ENCODE results near the gene SP7. TPM values are rescaled to one million over a fixed set of nuclear protein-coding genes. Genes with fewer than 3 reads are reported as not detected.

SP7 gene
- total RNA-seq, 4 donors from 2014 or later: not detected

DNA sequence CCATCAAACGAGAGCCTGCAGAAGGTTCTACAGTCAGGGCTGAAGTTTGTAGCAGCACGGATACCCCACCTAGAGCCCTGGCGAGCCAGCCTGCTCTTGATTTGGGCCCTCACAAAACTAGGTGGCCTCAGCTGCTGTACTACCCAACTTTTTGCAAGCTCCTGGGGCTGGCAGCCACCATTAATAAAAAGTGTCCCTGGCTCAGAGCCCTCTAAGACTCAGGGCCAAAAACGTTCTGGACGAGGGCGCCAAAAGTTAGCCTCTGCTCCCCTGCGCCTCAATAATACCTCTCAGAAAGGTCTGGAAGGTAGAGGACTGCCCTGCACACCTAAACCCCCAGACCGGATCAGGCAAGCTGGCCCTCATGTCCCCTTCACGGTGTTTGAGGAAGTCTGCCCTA lies 49.7 kb downstream of the SP7 start:
- Histone ChIP-seq H3K4me1 (peaks cover 6 to 77% (median 20%) of the 10 kb centered on the region in 3 donors), H3K27me3 (no peaks in the 10 kb centered on the region), H3K27ac (peak overlapping the region in 2 of 4 donors; percentile 33 to 86), H3K9me3 (no peaks in the 10 kb centered on the region), H3K4me3 (no peak overlapping the region), H3K36me3 (peaks cover 0 to 78% (median 15%) of the 10 kb centered on the region in 3 donors)
- no peak for DNase-seq
- 100% methylated on average over 1 of the region's 9 CpGs for WGBS, 2 donors
- TF ChIP-seq, protein P1, sequence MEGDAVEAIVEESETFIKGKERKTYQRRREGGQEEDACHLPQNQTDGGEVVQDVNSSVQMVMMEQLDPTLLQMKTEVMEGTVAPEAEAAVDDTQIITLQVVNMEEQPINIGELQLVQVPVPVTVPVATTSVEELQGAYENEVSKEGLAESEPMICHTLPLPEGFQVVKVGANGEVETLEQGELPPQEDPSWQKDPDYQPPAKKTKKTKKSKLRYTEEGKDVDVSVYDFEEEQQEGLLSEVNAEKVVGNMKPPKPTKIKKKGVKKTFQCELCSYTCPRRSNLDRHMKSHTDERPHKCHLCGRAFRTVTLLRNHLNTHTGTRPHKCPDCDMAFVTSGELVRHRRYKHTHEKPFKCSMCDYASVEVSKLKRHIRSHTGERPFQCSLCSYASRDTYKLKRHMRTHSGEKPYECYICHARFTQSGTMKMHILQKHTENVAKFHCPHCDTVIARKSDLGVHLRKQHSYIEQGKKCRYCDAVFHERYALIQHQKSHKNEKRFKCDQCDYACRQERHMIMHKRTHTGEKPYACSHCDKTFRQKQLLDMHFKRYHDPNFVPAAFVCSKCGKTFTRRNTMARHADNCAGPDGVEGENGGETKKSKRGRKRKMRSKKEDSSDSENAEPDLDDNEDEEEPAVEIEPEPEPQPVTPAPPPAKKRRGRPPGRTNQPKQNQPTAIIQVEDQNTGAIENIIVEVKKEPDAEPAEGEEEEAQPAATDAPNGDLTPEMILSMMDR (IDR thresholded peaks at IDR 0.05): no peak
- TF ChIP-seq POLR2A (IDR thresholded peaks at IDR 0.05): no peak
- intact Hi-C loops (cut with DNase I): loop anchor here (5.0 kb wide), 1 partner anchor 74 kb away; no protein-coding TSS in a partner anchor

DNA sequence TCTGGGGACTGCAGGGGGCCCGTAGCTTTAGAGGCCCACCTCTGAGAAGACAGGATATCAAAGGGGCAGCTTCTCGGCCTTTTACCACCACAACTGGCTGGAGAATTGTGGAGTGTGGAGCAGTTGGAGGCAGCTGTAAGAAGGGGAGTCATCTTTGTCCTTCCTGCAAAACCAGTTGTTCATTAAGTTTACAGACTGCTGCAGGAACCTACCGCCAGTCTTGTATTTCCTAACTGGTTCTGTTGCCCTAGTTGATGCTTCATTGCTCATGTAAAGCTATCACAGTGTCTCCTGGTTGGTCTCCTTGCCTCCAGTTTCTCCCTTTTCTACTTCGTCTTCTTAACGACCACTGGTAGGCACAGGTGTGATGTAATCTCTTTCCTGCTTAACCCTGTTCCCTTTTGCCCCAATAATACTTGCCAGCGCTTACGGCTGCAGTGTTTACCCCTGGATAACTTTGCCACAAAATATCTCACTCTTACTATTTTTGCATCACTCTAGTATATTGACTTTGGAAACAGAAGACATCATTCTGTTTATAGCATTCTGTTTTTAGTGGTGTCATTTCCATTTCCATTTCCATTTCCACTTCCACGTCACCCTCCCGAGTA lies 56.2 kb downstream of the SP7 start:
- Histone ChIP-seq H3K36me3 (peaks cover 0 to 37% (median 17%) of the 10 kb centered on the region in 3 donors), H3K27ac (peak overlapping the region; percentile 72 to 92 (median 90)), H3K4me1 (peaks cover 25 to 79% (median 30%) of the 10 kb centered on the region in 3 donors), H3K9me3 (no peaks in the 10 kb centered on the region), H3K27me3 (no peaks in the 10 kb centered on the region), H3K4me3 (peak overlapping the region; percentile 32 to 50 (median 42))
- WGBS, 2 donors: 59 to 70% methylated on average over 7 to 8 of the region's 9 CpGs
- no peak for DNase-seq
- intact Hi-C loops (cut with DNase I): no loop called here
- no peak for TF ChIP-seq POLR2A (IDR thresholded peaks at IDR 0.05)
- TF ChIP-seq, protein P1 (IDR thresholded peaks at IDR 0.05): peak in 1 of 6 experiments; percentile 4

DNA sequence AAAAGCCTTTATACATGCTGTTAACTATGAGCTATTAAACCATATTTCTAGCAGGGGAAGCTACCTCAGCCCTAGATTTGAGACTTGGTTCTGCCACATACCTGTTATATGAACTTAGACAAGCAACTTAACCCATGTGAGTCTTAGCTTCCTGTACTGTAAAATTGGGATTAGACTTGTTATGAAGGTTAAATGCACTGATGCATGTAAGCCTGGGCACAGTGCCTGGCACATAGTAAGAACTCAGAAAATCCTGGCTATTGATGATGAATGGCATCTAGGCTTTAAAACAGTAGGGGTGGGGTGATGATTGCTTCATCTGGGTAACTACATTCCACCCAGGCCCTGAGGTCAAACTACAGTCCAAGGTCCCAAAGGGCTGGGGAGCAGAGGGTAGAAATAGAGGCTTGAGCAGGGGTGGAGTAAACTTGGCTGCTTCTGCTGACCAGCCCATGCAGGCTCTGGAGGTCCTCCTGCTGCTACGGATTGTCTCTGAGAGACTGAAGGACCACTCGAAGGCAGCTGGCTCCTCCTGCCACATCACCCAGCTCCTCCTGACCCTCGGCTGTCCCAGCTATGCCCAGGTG lies 56.8 kb downstream of the SP7 start:
- peak overlapping the region; percentile 32 to 50 (median 42) for H3K4me3 ChIP-seq
- DNase-seq: no peak
- H3K27ac ChIP-seq: peak overlapping the region; percentile 80 to 92 (median 90)
- 24 to 100% methylated on average over 2 to 3 of the region's 3 CpGs for WGBS, 2 donors
- intact Hi-C loops (cut with DNase I): no loop called here
- H3K27me3 ChIP-seq: no peaks in the 10 kb centered on the region
- peaks cover 0 to 31% (median 17%) of the 10 kb centered on the region in 3 donors for H3K36me3 ChIP-seq
- TF ChIP-seq POLR2A (IDR thresholded peaks at IDR 0.05): no peak
- H3K9me3 ChIP-seq: no peaks in the 10 kb centered on the region
- H3K4me1 ChIP-seq: peaks cover 25 to 83% (median 30%) of the 10 kb centered on the region in 3 donors

DNA sequence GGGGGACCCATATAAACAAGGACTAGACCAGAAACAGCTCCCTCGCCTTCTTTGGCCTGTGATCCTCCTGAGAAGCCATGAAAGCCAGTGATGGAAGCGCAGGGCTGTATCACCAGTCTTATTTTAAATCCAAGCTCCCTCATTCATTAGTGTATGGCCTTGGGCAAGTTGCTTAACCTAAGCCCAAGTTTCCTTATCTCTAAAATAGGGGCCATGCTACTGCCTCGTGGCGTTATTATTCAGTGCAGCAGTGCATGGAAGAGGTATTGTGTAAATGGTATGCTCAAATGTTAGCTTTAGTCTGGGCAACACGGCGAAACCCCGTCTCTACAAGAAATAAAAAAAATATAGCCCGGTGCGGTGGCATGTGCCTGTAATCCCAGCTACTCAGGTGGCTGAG lies 58.2 kb downstream of the SP7 start:
- Histone ChIP-seq H3K9me3 (no peaks in the 10 kb centered on the region), H3K27me3 (no peaks in the 10 kb centered on the region), H3K36me3 (peaks cover 0 to 20% (median 17%) of the 10 kb centered on the region in 3 donors), H3K27ac (peak overlapping the region; percentile 44 to 92 (median 86)), H3K4me1 (peaks cover 25 to 83% (median 25%) of the 10 kb centered on the region in 3 donors), H3K4me3 (no peak overlapping the region)
- TF ChIP-seq, protein P1 (IDR thresholded peaks at IDR 0.05): no peak
- no peak for TF ChIP-seq POLR2A (IDR thresholded peaks at IDR 0.05)
- intact Hi-C loops (cut with DNase I): no loop called here
- 64 to 78% methylated on average over 8 to 9 of the region's 9 CpGs for WGBS, 2 donors
- DNase-seq: no peak

Other genes with a start within 250 kb of the SP7 start
- 100 to 1,000 TPM in 2 of 4 donors, 10 to 100 TPM in 2; 34.5 to 506 (median 94.0) TPM for gene IGFBP6, start 238.7 kb downstream of the SP7 start, total RNA-seq
- not detected for gene SOAT2, start 232.9 kb downstream of the SP7 start, total RNA-seq
- 10 to 100 TPM in 2 of 4 donors, 1 to 10 TPM in 2; 6.9 to 21.2 (median 9.8) TPM for gene ZNF740, start 155.6 kb downstream of the SP7 start, total RNA-seq
- gene CSAD, start 155.4 kb downstream of the SP7 start, total RNA-seq: 10 to 100 TPM; 11.4 to 30.5 (median 15.7) TPM
- gene ITGB7, start 129.1 kb downstream of the SP7 start, total RNA-seq: 1 to 10 TPM; 4.2 to 7.2 (median 5.9) TPM
- 100 to 1,000 TPM in 3 of 4 donors, 10 to 100 TPM in 1; 98.0 to 171 (median 125) TPM for gene RARG, start 104.1 kb downstream of the SP7 start, total RNA-seq
- 10 to 100 TPM; 32.2 to 85.6 (median 48.0) TPM for gene ESPL1, start 68.1 kb downstream of the SP7 start, total RNA-seq
- 100 to 1,000 TPM; 203 to 638 (median 324) TPM for gene PFDN5, start 40.8 kb downstream of the SP7 start, total RNA-seq
- 10 to 100 TPM; 25.2 to 33.2 (median 28.3) TPM for gene MYG1, start 36.7 kb downstream of the SP7 start, total RNA-seq
- gene AAAS, start 14.7 kb downstream of the SP7 start, total RNA-seq: 10 to 100 TPM; 29.4 to 33.9 (median 30.0) TPM
- 10 to 100 TPM; 58.2 to 78.4 (median 62.0) TPM for gene SP1, start 43.8 kb upstream of the SP7 start, total RNA-seq
- gene AMHR2, start 87.5 kb upstream of the SP7 start, total RNA-seq: under 1 TPM in 1 of 4 donors, not detected in 3; 0.76 TPM
- 10 to 100 TPM; 24.9 to 72.9 (median 51.1) TPM for gene PRR13, start 105.4 kb upstream of the SP7 start, total RNA-seq
- gene PCBP2, start 115.7 kb upstream of the SP7 start, total RNA-seq: 100 to 1,000 TPM; 202 to 400 (median 287) TPM
- gene MAP3K12, start 163.1 kb upstream of the SP7 start, total RNA-seq: 1 to 10 TPM in 3 of 4 donors, under 1 TPM in 1; 0.80 to 8.4 (median 2.7) TPM
- 10 to 100 TPM; 19.5 to 25.9 (median 22.7) TPM for gene TARBP2, start 164.9 kb upstream of the SP7 start, total RNA-seq
- under 1 TPM in 1 of 4 donors, not detected in 3; 0.70 TPM for gene NPFF, start 171.1 kb upstream of the SP7 start, total RNA-seq

All from esophagus squamous epithelium (tissue), 5 donors.